KMS-11 (cell line): Measurements from ENCODE around the gene CD46.

Experiments used
- H2AFZ ChIP-seq: fragments of 200-600 bp; sonication (generic); 2 replicates; pipeline ENCODE4 v1.6.1; 2016; ENCODE audit warnings: antibody characterized with exemption, mixed run types, low read depth
- H3K27ac ChIP-seq: fragments of 200-600 bp; sonication (generic); 2 replicates; pipeline ENCODE4 v1.6.1; 2016; ENCODE audit warnings: mild to moderate bottlenecking, mixed run types
- H3K27me3 ChIP-seq: fragments of 200-600 bp; sonication (generic); 2 replicates; pipeline ENCODE4 v1.6.1; 2017; ENCODE audit warnings: mild to moderate bottlenecking, low read depth, mixed run types, moderate library complexity; ENCODE audit not compliant: insufficient read depth
- H3K36me3 ChIP-seq: fragments of 200-600 bp; sonication (generic); 2 replicates; pipeline ENCODE4 v1.6.1; 2017; ENCODE audit warnings: mild to moderate bottlenecking, mixed run types; ENCODE audit not compliant: insufficient read depth
- H3K4me1 ChIP-seq: fragments of 200-600 bp; sonication (generic); 2 replicates; pipeline ENCODE4 v1.6.1; 2016; ENCODE audit warnings: mild to moderate bottlenecking, low read depth, mixed run types; ENCODE audit not compliant: poor library complexity, severe bottlenecking
- H3K4me2 ChIP-seq: fragments of 200-600 bp; sonication (generic); 2 replicates; pipeline ENCODE4 v1.7.0; 2016; ENCODE audit warnings: mild to moderate bottlenecking, mixed run types
- H3K4me3 ChIP-seq: fragments of 200-600 bp; sonication (generic); IDR thresholded peaks from 2 replicates; pipeline ENCODE4 v1.6.1; 2017; ENCODE audit warnings: low read depth, low read length, mixed read lengths; ENCODE audit not compliant: insufficient read depth
- H3K79me2 ChIP-seq: fragments of 200-600 bp; sonication (generic); 2 replicates; pipeline ENCODE4 v1.6.1; 2016; ENCODE audit warnings: low read depth, mixed run types; ENCODE audit not compliant: insufficient read depth
- H3K9ac ChIP-seq: fragments of 200-600 bp; sonication (generic); 2 replicates; pipeline ENCODE4 v1.6.1; 2016; ENCODE audit warnings: mild to moderate bottlenecking, mixed run types
- H4K20me1 ChIP-seq: fragments of 200-600 bp; sonication (generic); 2 replicates; pipeline ENCODE4 v1.6.1; 2016; ENCODE audit warnings: mild to moderate bottlenecking, mixed run types; ENCODE audit not compliant: insufficient read depth
- TF ChIP-seq, protein P1 (sequence below): fragments of 200-600 bp; sonication (generic); conservative IDR thresholded peaks from 2 replicates; pipeline ENCODE4 v1.6.1; 2017; ENCODE audit warnings: low read depth, mild to moderate bottlenecking, antibody characterized with exemption, low read length, moderate library complexity, mixed read lengths

CD46 gene

DNA sequence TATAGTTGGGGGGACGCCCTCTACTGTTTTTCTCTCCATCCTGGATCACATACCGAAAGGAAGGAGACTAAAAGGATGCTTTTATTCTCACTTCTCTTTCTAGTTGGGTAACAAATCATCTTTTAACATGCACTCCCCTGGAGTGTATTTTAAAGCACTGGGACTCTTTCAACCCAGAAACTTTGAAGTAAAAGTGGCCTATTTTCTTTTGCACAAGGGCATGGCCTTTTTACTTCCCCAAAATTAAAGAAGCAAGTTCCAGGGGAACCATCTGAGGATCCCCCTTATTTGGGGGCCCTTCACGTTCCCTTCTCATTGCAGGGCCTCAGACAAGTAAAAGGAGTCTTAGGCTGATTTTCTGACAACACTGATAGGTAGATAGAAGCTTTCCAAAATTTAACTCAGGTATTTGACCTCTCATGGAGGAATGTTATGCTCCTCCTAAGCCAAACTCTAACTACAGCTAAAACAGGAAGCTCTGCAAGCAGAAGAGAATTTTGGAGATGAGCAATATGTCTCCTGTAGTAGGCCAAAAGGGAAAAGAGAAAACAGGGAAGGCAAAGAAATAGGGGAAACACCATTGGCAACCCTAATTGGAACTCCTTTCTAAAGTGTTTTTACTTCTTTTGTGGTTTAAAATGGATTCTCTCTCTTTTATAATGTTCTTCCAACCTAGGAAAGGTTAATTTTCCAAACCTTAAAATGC lies 8.9 kb upstream of the CD46 start:
- H3K27ac ChIP-seq = no peak overlapping the region
- no peaks in the 10 kb centered on the region for H3K4me1 ChIP-seq
- H3K9ac ChIP-seq = no peak overlapping the region
- no peaks in the 10 kb centered on the region for H3K79me2 ChIP-seq
- no peaks in the 10 kb centered on the region for H4K20me1 ChIP-seq
- no peak overlapping the region for H3K4me3 ChIP-seq
- H2AFZ ChIP-seq = no peak overlapping the region
- TF ChIP-seq, protein P1, sequence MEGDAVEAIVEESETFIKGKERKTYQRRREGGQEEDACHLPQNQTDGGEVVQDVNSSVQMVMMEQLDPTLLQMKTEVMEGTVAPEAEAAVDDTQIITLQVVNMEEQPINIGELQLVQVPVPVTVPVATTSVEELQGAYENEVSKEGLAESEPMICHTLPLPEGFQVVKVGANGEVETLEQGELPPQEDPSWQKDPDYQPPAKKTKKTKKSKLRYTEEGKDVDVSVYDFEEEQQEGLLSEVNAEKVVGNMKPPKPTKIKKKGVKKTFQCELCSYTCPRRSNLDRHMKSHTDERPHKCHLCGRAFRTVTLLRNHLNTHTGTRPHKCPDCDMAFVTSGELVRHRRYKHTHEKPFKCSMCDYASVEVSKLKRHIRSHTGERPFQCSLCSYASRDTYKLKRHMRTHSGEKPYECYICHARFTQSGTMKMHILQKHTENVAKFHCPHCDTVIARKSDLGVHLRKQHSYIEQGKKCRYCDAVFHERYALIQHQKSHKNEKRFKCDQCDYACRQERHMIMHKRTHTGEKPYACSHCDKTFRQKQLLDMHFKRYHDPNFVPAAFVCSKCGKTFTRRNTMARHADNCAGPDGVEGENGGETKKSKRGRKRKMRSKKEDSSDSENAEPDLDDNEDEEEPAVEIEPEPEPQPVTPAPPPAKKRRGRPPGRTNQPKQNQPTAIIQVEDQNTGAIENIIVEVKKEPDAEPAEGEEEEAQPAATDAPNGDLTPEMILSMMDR = no peak
- no peaks in the 10 kb centered on the region for H3K36me3 ChIP-seq
- no peaks in the 10 kb centered on the region for H3K27me3 ChIP-seq
- no peak overlapping the region for H3K4me2 ChIP-seq

DNA sequence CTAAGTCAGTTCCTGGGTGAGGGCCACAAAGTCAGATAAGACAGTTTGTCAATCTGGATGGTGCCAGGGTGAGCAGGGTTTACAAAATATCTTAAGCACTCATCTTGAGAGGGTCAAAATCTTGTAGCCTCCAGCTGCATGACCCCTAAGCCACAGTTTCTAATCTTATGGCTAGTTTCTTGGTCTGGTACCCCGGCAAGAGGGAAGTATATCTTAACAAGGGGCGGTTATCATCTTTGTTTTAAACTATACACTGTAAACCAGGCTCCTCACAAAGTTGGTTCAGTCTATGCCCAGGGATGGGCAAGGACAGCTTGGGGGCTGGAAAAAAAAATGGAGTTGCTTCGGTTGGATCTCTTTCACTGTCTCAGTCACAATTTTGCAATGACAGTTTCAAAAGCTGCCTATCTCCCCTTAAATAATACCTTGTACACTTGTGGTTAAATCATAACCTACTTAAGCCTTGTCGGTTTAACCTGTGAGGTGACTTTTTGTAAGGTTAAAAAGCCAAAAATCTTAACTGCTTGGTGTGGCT lies 7.8 kb upstream of the CD46 start:
- H3K36me3 ChIP-seq = no peaks in the 10 kb centered on the region
- H2AFZ ChIP-seq = no peak overlapping the region
- H3K79me2 ChIP-seq = no peaks in the 10 kb centered on the region
- no peak overlapping the region for H3K9ac ChIP-seq
- H3K27ac ChIP-seq = no peak overlapping the region
- no peaks in the 10 kb centered on the region for H3K27me3 ChIP-seq
- H4K20me1 ChIP-seq = no peaks in the 10 kb centered on the region
- no peak overlapping the region for H3K4me3 ChIP-seq
- H3K4me1 ChIP-seq = no peaks in the 10 kb centered on the region
- TF ChIP-seq, protein P1 = no peak
- H3K4me2 ChIP-seq = no peak overlapping the region

DNA sequence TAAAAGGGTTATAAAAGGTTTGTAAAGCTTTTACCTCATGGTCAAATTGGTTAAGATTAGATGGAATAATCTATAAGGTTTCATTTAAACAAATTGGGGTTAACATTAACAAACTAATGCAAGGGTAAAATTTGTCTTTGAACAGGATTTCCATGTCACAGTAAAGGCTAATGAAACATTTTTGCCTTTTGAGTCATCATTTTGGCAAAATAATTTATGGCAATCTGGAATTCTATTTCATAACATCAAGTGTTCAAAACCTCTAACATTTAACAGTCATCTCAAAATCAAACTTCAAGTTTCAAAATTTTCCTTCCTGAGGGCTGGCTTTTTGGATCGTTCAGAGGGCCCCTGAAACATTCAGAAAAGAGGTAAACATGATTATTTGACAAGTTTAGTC lies 6.6 kb upstream of the CD46 start:
- Histone ChIP-seq H2AFZ (no peak overlapping the region), H3K4me2 (no peak overlapping the region)

DNA sequence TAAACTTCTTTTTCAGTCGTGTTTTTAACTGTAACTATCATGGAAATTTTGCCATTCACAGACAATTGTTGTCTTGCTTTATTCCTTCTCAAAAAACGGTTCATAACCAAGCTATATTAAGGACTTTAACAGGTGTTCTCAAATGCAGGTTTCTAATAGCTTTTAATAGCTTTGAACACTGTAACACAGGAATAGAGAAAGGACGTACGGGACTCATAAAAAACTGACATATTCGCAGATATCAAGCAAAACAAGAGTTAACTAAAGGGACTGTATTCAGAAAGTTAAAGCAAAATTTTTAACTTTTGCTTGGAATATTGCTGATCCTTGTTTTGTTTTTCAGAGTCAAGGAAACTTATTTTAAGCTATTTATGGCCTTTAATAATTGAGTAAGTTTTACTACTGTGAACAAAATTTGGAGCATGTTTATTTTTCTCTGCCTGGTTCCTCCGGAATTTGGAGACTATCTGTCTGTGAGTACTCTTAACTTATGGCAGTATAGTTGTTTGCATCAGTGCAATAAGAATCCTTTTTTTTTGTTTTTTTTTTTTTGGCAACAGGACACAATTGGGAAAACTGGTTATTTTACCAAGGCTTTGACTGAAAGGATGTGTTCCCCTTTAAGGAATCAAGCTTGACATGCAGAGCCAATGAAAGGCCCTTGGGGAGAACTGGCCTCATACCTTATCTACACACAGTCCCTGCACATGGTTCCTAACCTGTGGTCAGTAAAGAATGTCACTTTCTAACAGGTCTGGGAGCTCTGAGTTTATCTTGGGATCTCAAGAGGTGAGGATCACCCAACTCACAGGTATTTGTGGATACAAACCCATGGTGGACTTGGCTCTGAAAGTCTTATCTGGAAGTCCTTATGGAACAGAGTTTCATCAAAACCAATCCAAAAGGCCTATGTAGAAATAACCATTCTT lies 5.8 kb upstream of the CD46 start:
- no peaks in the 10 kb centered on the region for H3K27me3 ChIP-seq
- H3K27ac ChIP-seq = no peak overlapping the region
- no peak overlapping the region for H3K4me2 ChIP-seq
- no peaks in the 10 kb centered on the region for H3K79me2 ChIP-seq
- no peak overlapping the region for H2AFZ ChIP-seq
- TF ChIP-seq, protein P1 = no peak
- peaks cover 5% of the 10 kb centered on the region for H3K4me1 ChIP-seq
- no peaks in the 10 kb centered on the region for H3K36me3 ChIP-seq
- H3K9ac ChIP-seq = no peak overlapping the region
- H3K4me3 ChIP-seq = no peak overlapping the region
- no peaks in the 10 kb centered on the region for H4K20me1 ChIP-seq

More for the DNA sequence above, 6.6 kb upstream of the CD46 start:
- H3K27ac ChIP-seq = no peak overlapping the region
- no peaks in the 10 kb centered on the region for H3K36me3 ChIP-seq
- H3K4me1 ChIP-seq = no peaks in the 10 kb centered on the region
- no peak overlapping the region for H3K4me3 ChIP-seq
- no peak overlapping the region for H3K9ac ChIP-seq
- H3K79me2 ChIP-seq = no peaks in the 10 kb centered on the region
- TF ChIP-seq, protein P1 = no peak
- no peaks in the 10 kb centered on the region for H4K20me1 ChIP-seq
- no peaks in the 10 kb centered on the region for H3K27me3 ChIP-seq
